Astrocyte of the spinal cord (primary cell): ENCODE results near the gene PCDHA7.
"Not testable (repeated sequence)": the region's sequence is repeated elsewhere in the genome, so short reads cannot be mapped to it uniquely, and the experiment has no call there.

Experiments
- DNase-seq: peaks from one replicate; pipeline ENCODE4 v3.0.0; 2011; ENCODE audit warnings: low read depth, low spot score
- H3K4me3 ChIP-seq: 2 replicates; pipeline ENCODE4 v1.5.1; 2011; ENCODE audit warnings: low read depth, mild to moderate bottlenecking, low read length, moderate library complexity
- CTCF ChIP-seq: IDR thresholded peaks from 2 replicates; pipeline ENCODE4 v1.5.1; 2012; ENCODE audit warnings: low read depth, mild to moderate bottlenecking, low read length, inconsistent platforms
- in situ Hi-C: cut with HindIII; loops from 2 replicates; pipeline ENCODE4 v1.10.0; 2017; ENCODE audit warnings: low sequenced_read_pairs

Gene PCDHA7, protein sequence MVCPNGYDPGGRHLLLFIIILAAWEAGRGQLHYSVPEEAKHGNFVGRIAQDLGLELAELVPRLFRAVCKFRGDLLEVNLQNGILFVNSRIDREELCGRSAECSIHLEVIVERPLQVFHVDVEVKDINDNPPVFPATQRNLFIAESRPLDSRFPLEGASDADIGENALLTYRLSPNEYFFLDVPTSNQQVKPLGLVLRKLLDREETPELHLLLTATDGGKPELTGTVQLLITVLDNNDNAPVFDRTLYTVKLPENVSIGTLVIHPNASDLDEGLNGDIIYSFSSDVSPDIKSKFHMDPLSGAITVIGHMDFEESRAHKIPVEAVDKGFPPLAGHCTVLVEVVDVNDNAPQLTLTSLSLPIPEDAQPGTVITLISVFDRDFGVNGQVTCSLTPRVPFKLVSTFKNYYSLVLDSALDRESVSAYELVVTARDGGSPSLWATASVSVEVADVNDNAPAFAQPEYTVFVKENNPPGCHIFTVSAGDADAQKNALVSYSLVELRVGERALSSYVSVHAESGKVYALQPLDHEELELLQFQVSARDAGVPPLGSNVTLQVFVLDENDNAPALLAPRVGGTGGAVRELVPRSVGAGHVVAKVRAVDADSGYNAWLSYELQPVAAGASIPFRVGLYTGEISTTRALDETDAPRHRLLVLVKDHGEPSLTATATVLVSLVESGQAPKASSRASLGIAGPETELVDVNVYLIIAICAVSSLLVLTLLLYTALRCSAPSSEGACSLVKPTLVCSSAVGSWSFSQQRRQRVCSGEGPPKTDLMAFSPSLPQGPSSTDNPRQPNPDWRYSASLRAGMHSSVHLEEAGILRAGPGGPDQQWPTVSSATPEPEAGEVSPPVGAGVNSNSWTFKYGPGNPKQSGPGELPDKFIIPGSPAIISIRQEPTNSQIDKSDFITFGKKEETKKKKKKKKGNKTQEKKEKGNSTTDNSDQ

GRCh38 chr5:140833993-140834392, at the start of gene PCDHA7:
Gene PCDHA7 (plus strand): TSS chr5:140834269. CDS start chr5:140834384, 115 bp downstream.
- H3K4me3 ChIP-seq: no peak within 1 kb of the TSS
- DNase-seq: peak; percentile 7
- no peak for TF ChIP-seq CTCF

DNA sequence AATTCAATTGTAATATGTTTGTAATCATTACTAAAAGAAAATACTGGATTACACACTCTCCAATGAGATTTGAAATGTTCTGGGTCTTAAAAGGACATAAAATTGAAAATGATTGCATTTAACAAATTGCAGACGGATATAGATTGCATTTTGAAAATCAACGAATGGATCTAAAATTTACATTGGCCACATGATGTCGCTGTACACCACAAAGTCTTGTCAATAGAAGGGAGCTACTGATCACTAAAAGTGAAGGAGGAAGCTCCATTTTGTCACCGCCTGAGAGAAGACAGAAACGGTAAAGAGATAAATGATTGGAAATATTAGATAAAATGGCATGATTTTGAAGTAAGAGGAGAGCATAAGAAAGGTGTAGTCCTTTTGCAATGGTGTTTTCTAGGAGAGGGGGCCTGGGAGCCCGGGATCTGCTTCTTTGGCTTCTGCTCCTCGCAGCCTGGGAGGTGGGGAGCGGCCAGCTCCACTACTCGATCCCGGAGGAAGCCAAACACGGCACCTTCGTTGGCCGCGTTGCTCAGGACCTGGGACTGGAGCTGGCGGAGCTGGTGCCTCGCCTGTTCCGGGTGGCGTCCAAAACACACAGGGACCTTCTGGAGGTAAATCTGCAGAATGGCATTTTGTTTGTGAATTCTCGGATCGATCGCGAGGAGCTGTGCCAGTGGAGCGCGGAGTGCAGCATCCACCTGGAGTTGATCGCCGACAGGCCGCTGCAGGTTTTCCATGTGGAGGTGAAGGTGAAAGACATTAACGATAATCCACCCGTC, 48.0 kb upstream of the PCDHA7 start, which contains the start of gene PCDHA1:
PCDHA1 (plus strand) TSS at position 236 of the 782 bp plus-strand sequence.
- in situ Hi-C loops: no loop called here
- DNase-seq: no peak
- no peak within 1 kb of the TSS for H3K4me3 ChIP-seq
- TF ChIP-seq CTCF: no peak

More at GRCh38 chr5:140833993-140834392, at the start of gene PCDHA7:
- in situ Hi-C loops: no loop called here

DNA sequence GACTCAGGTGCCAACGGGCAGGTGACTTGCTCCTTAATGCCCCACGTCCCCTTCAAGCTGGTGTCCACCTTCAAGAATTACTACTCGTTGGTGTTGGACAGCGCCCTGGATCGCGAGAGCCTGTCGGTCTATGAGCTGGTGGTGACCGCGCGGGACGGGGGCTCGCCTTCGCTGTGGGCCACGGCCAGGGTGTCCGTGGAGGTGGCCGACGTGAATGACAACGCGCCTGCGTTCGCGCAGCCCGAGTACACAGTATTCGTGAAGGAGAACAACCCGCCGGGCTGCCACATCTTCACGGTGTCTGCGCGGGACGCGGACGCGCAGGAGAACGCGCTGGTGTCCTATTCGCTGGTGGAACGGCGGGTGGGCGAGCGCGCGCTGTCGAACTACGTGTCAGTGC, 46.6 kb upstream of the PCDHA7 start:
- DNase-seq, in situ Hi-C loops, H3K4me3 ChIP-seq: not testable (repeated sequence)

- DNase-seq, H3K4me3 ChIP-seq, in situ Hi-C loops: not testable (repeated sequence)
These were observed 46.1 kb upstream of the PCDHA7 start for GRCh38 chr5:140787849-140788504.

DNA sequence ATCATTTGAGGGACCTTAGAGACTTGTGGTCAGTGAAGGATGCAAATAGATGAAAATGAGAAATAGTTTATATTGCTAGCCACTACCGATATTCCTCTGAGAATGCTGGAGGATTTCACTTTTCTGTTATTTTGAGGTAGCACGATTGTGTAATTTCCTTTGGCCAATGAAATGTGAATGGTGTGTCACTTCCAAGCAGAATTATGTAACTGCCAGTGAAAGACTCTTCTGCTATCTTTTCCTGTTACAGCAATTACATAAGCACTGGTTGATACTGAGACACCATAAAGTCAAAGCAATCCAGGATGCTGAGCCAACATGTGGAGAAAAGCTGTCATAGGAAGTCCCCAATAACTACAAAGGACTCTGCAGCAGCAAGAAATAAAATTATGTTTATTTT, 43.0 kb upstream of the PCDHA7 start:
- no peak for TF ChIP-seq CTCF
- in situ Hi-C loops: no loop called here
- no peak for DNase-seq
- no peak overlapping the region for H3K4me3 ChIP-seq

GRCh38 chr5:140794595-140795258, 39.3 kb upstream of the PCDHA7 start, which contains the start of gene PCDHA2:
Gene PCDHA2 (plus strand): TSS chr5:140794852.
- H3K4me3 ChIP-seq: no peak within 1 kb of the TSS
- DNase-seq: no peak
- in situ Hi-C loops: no loop called here
- TF ChIP-seq CTCF: no peak
